AG09319 (cell line): ENCODE data around the gene SLC2A9.
"Not testable (repeated sequence)": the region's sequence is repeated elsewhere in the genome, so short reads cannot be mapped to it uniquely, and the experiment has no call there.

Experiments
- DNase-seq: peaks from one replicate; pipeline ENCODE4 v3.0.0-alpha.2; 2010; ENCODE audit warnings: low read depth; ENCODE audit errors: extremely low read depth
- CTCF ChIP-seq: IDR thresholded peaks from 2 replicates; pipeline ENCODE4 v1.5.1; 2011; ENCODE audit warnings: low read depth, mild to moderate bottlenecking, inconsistent platforms, low read length, moderate library complexity

SLC2A9 gene

GRCh38 chr4:9812501-9813340, 208.6 kb downstream of the SLC2A9 start:
- DNase-seq = no peak
- no peak for TF ChIP-seq CTCF

GRCh38 chr4:9811806-9812205, 209.5 kb downstream of the SLC2A9 start:
- no peak for DNase-seq
- no peak for TF ChIP-seq CTCF

GRCh38 chr4:9808077-9808476, 213.2 kb downstream of the SLC2A9 start:
- DNase-seq = no peak
- TF ChIP-seq CTCF = no peak

GRCh38 chr4:9804918-9805317, 216.4 kb downstream of the SLC2A9 start:
- DNase-seq = no peak
- no peak for TF ChIP-seq CTCF

GRCh38 chr4:9800848-9801247, 220.4 kb downstream of the SLC2A9 start:
- DNase-seq = no peak
- TF ChIP-seq CTCF = no peak

GRCh38 chr4:9796641-9797040, 224.7 kb downstream of the SLC2A9 start:
- DNase-seq = not testable (repeated sequence)

GRCh38 chr4:9792381-9792780, 228.9 kb downstream of the SLC2A9 start:
- DNase-seq = no peak
- TF ChIP-seq CTCF = no peak

- not testable (repeated sequence) for DNase-seq
Observed at GRCh38 chr4:9785891-9786290, 235.4 kb downstream of the SLC2A9 start.
